Measurements from ENCODE around the gene ATP6V0A4.

DNA sequence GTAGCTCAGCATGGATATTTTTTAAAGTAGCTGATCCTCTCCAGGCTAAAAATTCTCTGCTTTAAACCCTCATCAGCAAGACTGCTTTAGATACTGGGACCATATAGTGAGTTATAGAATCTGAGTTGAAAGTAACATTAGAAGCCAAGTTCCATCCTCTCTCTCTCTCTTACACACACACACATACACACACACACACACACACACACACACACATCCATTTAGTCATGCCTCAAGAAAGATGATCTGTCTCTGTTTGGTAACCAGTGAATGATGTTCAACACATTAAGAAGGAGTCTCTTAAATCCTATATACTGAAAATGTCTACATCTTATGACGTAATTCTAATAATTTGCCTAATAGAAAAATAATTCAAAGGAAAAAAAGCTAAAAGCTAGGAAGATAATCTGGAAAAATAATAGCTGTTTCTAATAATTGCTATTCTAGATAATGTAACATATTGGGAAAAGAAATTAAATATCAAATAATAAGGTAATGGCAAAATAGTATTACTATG is 16.9 kb upstream of the ATP6V0A4 start:
- TF ChIP-seq, protein P1, sequence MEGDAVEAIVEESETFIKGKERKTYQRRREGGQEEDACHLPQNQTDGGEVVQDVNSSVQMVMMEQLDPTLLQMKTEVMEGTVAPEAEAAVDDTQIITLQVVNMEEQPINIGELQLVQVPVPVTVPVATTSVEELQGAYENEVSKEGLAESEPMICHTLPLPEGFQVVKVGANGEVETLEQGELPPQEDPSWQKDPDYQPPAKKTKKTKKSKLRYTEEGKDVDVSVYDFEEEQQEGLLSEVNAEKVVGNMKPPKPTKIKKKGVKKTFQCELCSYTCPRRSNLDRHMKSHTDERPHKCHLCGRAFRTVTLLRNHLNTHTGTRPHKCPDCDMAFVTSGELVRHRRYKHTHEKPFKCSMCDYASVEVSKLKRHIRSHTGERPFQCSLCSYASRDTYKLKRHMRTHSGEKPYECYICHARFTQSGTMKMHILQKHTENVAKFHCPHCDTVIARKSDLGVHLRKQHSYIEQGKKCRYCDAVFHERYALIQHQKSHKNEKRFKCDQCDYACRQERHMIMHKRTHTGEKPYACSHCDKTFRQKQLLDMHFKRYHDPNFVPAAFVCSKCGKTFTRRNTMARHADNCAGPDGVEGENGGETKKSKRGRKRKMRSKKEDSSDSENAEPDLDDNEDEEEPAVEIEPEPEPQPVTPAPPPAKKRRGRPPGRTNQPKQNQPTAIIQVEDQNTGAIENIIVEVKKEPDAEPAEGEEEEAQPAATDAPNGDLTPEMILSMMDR (IDR thresholded peaks at IDR 0.05): no peak
- TF ChIP-seq POLR2A (IDR thresholded peaks at IDR 0.05): no peak

All from breast epithelium (tissue), 3 donors.